GM21367 (cell line): Measurements from ENCODE around the gene MAST4.

Experiments
- ATAC-seq: cut with Tn5 transposase; IDR thresholded peaks from one replicate; pipeline ENCODE4 v1.9.1; 2021; ENCODE audit not compliant: unreplicated experiment

The MAST4 gene

DNA sequence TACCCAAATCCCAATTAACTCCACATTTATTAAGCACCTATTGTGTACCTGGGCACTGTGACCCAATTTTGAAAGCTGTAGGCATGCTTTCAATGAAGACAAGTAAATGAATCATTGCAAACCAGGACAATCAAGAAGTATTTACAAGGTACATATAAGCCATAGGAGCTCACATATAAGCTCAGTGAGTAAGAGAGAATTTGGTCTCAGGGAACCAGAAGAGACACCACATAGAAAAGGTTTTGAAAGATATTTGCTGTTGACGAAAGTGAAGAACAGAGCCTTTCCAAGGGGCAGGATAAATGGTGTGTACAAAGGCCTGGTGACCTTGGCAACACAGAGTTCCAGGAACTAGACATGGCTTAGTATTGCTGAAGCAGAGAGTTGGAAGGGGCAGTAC lies 412.8 kb downstream of the MAST4 start:
- no peak for ATAC-seq

DNA sequence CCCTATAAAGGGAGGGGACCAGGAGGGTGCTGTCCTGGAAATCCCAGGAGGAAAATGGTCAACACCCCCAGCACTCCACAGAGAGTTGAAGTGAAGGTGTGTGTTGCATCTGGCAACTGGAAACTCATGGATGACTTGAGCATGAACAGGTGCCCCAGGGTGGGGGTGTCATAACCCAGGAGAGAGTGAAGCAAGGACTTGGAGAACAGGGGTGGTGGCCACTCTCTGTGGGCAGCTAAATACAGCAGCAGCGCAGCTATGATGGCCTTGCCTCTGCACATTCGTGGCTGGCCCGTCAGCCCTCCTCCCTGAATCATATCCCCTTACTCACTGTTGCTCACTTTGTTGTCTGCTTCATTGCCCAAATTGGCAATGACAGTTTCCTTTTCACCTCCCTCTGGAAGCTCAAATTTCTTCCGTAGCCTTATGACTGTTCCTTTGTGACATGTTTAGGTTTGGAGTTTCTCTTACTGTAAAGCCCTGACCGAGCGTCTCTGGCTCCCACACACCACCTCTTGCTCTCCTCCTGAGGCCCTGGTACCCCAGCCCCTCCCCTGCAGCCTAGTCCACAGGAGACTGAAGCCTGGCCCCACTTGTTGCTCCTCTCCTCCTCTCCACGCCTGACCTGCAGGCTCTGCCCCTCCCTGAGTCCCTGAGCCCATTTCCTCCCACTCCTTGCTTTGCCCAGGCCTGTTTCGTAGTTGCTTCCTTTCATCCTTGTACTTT lies 414.7 kb downstream of the MAST4 start:
- no peak for ATAC-seq

DNA sequence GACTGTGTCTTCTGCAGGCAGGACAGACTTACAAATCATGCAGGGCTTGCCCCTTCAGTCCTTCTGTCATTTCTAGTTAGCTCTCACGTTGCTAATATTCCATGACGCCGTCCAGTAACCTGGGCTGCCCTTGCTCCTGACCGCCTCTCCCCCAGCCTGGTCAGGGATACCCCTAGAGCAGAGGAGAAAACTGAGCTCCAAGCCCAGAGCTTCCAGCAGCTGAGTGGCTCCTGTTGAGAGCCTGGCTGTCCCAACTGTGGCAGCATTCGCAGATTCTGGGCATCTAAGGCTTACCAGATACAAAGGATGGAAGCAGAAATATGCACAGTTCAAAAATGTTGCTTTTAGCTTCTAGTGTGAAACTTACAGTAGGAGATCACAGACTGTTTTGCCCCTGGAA lies 415.2 kb downstream of the MAST4 start:
- ATAC-seq: no peak

GRCh38 chr5:67012171-67012570 lies 416.0 kb downstream of the MAST4 start:
- no peak for ATAC-seq

- no peak for ATAC-seq
Observed at GRCh38 chr5:67013719-67014118, 417.5 kb downstream of the MAST4 start.

DNA sequence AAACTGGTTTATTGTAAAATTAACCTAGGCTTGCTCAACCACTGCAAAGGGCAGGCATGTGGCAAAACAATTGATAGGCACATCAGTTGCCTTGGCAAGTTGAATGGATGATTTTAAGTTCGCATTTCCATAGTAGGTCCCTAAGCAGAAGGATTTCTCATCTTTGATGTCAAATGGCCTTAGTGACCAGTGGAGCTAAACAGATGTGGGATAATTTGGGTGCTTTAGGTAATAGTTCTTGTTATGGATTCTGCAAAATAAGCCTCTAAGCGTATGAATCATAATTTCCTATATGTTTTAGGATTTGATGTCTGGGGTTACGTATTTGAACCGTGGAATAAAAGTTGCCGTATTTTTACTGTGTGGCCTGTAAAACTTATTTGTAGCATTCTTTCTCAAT lies 418.0 kb downstream of the MAST4 start:
- ATAC-seq: no peak

DNA sequence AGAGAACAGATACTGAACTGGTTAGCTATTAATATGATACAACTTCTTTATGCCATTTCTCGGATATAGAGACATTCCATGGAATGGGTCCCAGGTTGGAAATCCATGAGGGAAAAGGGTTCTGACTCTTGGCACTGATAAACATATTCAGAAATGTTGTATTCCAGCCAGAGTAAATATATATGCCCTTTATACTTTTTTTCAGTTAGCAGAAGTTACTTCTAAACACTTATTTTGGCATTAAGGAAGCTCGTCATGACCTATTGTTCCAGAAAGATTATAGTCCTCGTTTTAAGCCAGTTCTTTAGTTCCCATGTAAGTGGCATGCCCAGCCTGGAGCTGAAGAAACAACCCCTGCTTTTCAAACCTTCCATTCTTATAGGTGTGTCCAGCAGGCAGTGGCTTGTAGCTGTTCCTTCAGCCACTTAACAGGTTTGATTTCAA lies 418.8 kb downstream of the MAST4 start:
- no peak for ATAC-seq

DNA sequence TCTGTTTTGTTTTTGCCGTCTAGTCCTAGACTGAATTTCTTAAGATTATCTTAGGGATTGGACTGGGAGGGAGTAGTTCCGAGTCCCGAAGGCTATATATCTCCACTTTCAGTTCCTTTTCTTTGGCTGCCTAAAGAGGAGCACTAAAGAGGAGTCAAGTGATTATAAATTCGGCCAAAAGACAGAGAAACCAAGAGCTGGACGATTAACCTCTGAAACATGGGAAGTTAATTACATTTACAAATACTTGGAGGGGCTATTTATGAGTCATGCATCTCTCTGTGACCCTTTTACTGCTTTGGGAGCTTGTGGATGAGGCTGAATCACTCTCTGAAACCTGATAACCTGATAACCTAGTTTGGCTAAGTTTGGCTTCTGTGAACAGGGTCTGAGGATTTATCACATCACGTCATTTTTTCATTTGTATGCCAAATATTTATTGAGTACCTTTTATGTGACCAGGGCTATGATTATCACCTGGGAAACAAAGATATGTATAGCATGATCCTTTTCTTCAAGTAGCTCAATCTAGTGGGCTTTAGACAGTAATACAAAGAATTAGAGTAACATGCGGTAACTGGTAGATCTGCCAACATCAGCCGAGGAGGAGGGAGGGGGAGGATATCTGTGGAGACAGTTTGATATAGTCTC lies 419.5 kb downstream of the MAST4 start:
- ATAC-seq: no peak

DNA sequence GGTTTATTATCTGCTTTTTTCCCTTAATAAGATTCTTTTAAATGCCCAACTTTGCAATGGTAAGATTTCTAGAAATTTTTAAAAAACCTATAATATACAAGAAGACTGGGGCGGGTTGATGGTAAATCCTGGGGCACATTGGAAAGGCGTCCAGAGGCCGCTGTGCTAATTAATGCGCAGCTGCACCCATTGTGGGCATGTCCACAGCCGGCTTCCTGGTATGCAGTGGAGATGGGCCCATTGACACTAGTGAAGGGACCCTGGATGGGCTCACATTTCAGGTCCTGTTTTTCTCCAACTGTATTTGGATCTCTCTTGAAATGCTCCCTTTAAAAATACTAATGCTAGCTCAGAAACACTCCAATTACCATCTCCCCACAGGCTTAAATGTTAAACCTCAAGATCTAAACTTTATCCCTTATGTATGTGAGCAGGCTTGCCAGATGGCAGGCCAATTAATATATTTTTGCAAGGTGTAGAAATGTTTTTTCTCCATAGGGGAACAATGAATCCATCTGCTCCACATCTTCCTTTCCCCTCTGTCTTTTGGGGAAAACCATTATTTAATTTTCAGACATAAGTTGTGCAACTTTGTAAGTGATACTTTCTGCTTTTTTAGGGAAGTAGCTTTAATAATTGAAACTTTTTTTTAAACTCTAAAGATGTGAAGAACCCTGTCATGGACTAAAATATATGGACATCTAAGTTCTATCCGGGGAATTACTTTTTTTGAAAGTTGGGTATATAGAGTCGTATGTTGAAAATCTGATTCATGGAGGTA lies 423.1 kb downstream of the MAST4 start:
- ATAC-seq: no peak

DNA sequence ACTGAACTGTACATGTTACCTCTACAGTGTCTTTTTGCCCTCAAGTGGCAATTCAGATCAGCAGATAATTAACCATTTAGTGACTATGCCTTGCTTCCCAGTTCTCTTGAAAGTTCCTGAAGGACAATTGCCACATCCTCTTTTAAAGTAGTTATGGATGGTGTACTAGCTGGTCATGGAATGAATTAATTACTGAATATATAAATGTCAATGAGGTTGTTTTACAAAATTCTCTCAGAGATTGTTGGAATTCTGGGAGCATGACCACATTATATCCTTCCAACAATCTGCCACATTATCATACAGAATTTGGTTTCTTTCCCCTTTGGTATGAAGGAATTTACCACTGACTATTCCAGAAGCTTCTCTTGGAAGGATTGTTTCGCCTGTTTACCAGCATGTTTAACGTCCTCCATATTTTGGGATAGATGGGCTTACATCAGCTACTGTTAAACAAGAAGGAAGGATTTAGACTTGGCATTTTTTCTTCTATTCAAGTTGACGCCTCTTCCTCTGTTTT lies 424.0 kb downstream of the MAST4 start:
- ATAC-seq: no peak

DNA sequence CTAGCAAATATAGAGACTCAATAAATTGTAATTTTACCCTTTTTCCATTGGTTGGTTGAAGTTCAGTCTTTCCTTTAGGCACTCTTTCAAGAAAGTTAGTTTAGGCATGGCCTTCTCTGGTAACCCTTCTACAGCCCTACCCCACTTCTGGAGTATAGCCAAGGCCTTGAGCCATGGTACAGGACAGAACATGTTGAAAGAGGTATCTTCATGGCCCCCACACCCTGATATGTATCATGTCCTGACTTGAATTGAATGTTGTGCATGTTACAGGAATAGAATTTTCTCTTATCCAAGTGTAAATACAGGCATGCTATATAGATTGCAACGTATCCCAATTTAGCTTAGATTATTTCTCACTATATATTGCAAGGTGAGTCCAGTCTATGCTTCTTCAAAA lies 424.8 kb downstream of the MAST4 start:
- ATAC-seq: no peak

DNA sequence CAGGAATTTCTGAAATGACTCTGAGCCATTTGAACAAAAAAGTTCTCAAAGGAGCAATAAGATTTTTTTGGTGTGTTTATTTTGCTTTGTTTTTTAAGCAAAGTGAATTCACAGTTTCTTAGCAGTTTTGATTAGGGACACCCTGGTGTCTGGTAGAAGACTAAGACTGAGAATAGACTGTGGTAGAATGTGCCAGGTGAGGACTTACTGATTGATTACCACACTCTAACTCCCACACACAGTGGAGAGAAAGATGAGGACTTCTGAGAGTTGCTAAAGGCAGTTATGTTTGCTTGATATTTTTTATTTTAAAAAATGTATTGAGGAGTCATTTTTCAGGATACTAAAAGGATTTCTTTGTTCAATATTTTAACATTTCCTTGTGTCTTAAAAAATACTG lies 425.3 kb downstream of the MAST4 start:
- no peak for ATAC-seq

DNA sequence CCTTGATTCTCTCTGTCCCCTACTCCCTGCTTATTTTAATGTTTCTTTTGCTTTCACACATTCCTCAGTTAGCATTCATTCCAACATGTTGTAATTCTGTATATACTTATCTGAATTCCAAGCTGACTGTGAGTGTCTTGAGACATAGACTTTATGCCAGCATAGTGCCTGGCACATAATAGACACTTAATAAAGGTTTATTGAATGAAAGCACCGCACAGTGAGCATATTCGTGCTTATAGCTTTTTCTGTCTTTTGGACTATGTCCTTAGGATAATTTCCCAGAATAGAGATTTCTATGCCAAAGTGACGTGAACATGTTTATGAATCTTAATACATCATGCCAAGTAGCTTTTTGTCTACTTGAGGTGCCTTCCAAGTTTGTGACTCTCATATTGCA lies 425.8 kb downstream of the MAST4 start:
- ATAC-seq: no peak

GRCh38 chr5:67025457-67025856 lies 429.3 kb downstream of the MAST4 start:
- no peak for ATAC-seq

DNA sequence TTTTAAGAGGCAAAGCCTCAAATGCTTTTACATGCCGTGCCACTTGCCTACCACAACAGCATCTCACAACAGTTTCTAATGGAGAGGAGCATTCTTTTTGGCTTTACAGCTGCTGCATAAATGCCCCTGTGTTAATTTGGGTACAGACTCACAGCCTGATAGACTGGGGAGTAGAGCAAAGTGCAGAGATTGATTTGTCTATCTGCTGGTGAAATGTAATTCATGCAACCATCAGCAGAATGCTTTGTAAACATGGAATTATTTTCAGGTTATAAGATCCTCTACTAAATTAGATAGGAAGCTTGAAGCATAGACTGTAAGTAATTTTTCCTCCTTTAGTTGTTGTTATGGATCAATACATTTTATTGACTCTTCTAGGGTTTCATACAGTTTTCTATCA lies 430.1 kb downstream of the MAST4 start:
- no peak for ATAC-seq

GRCh38 chr5:67027171-67027570 lies 431.0 kb downstream of the MAST4 start:
- ATAC-seq: no peak

GRCh38 chr5:67028371-67028770 lies 432.2 kb downstream of the MAST4 start:
- no peak for ATAC-seq

DNA sequence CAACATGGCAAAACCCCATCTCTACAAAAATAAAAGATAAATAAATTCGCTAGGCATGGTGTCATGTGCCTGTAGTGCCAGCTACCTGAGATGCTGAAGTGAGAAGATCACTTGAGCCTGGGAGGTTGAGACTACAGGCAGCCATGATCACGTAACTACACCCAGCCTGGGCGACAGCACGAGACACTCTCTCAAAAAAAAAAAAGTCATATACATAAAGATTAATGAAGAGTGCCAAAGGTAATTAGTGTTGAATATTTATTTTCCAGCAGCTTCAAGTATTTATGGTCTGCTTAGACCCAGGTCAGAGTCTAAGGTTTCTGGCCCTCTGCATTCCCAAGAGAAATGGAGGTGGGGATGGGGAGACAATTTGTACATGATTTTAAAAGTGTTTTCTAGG lies 432.7 kb downstream of the MAST4 start:
- no peak for ATAC-seq

DNA sequence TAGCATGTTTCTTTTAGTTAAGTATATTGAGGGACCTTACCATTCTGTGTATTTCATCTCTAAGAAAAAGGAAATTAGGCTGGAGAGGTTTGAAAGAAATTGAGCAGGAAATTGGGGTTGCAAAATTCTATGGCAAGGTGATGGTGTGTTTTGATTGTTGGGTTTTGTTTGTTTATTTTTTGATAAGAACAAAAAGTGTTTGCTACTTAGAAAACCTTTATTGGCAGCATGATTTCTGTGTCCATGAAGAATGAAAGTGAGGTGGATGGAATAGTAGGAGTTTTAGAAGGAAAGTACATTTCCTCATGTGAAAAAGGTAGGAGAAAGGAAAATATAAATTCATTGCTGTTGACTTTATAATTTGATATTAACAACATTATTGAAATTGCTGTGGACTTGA lies 433.3 kb downstream of the MAST4 start:
- no peak for ATAC-seq

- no peak for ATAC-seq
Observed at GRCh38 chr5:67030289-67031056, 434.3 kb downstream of the MAST4 start.

DNA sequence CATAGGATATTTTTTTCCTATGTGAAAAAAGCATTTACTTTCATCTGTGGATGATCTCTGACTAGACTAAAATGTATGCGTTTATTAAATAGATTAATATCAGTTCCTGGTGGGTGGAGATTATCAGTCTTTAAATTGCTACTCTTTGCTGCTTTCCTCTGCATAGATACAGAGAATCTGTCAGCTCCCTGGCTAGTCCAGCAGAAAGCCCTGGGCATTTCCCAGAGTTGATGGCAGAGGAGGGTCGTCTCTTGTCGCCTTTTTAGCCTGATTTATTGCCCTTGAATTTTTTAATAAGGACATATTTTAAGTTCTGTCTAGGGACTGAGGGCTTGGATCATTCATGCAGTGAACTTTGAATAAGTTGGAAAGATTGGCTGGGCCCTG lies 434.9 kb downstream of the MAST4 start:
- ATAC-seq: no peak
